ENCODE data around the gene TIPRL.
"Not testable (repeated sequence)": the region's sequence is repeated elsewhere in the genome, so short reads cannot be mapped to it uniquely, and the experiment has no call there.

Gene TIPRL

DNA sequence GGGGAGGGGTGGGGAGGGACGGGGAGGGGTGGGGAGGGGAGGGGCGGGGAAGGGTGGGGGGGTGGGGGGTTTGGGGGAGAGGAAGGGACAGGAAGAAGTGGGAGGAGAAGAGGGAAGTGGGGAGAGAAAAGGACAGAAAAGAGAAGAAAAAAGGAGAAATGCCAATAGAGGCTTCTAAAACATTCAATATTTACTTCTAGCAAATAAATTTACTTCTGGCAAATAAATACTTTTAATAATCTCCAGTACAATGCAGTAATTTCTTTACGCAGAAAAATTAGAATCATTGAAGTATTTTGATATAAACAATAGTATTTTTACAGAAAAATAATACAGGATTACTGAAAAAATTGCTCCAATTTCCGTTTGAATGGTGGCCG, 32.6 kb upstream of the TIPRL start:
- Histone ChIP-seq H3K9me3 (ENCODE audit: control extremely low read depth in 1 of 5, control insufficient read depth in 4 of 5, insufficient read depth in 2 of 5, low read depth in 1 of 5, low read length in 4 of 5) (no peaks in the 10 kb centered on the region), H3K27ac (ENCODE audit: insufficient read depth in 1 of 2, low read depth in 1 of 2, low read length in 2 of 2, poor library complexity in 1 of 2, severe bottlenecking in 2 of 2) (no peak overlapping the region), H3K4me3 (ENCODE audit: control insufficient read depth in 1 of 7, extremely low read depth in 1 of 7, insufficient read depth in 4 of 7, low read depth in 2 of 7, low read length in 6 of 7) (peak overlapping the region in 1 of 7 experiments; percentile 45), H3K27me3 (replicated peaks in 2 of 5; ENCODE audit: control insufficient read depth in 4 of 5, insufficient read depth in 5 of 5, low read length in 4 of 5) (no peaks in the 10 kb centered on the region), H3K36me3 (ENCODE audit: control insufficient read depth in 4 of 4, insufficient read depth in 4 of 4, low read length in 3 of 4) (no peaks in the 10 kb centered on the region), H3K4me1 (ENCODE audit: control extremely low read depth in 1 of 4, control insufficient read depth in 4 of 4, insufficient read depth in 4 of 4, low read length in 3 of 4) (peaks cover 0 to 14% (median 12%) of the 10 kb centered on the region in 4 experiments)
- WGBS (ENCODE audit: insufficient coverage) = no CpG with 5 or more reads among the region's 5 CpGs
- ChIA-PET CTCF (interaction anchor here (1.2 to 2.2 kb wide), 6 partner anchors 14 to 64 kb away, joined by 3 to 12 read pairs (median 6); no protein-coding TSS in a partner anchor), POLR2A (no interaction called here)
- no peak for DNase-seq

- Histone ChIP-seq H3K36me3 (ENCODE audit: control insufficient read depth in 4 of 4, insufficient read depth in 4 of 4, low read length in 3 of 4) (no peaks in the 10 kb centered on the region), H3K27me3 (replicated peaks in 2 of 5; ENCODE audit: control insufficient read depth in 4 of 5, insufficient read depth in 5 of 5, low read length in 4 of 5) (no peaks in the 10 kb centered on the region), H3K4me3 (ENCODE audit: control insufficient read depth in 1 of 7, extremely low read depth in 1 of 7, insufficient read depth in 4 of 7, low read depth in 2 of 7, low read length in 6 of 7) (no peak overlapping the region), H3K27ac (ENCODE audit: insufficient read depth in 1 of 2, low read depth in 1 of 2, low read length in 2 of 2, poor library complexity in 1 of 2, severe bottlenecking in 2 of 2) (no peak overlapping the region), H3K4me1 (ENCODE audit: control extremely low read depth in 1 of 4, control insufficient read depth in 4 of 4, insufficient read depth in 4 of 4, low read length in 3 of 4) (peaks cover 0 to 14% (median 11%) of the 10 kb centered on the region in 4 experiments), H3K9me3 (ENCODE audit: control extremely low read depth in 1 of 5, control insufficient read depth in 4 of 5, insufficient read depth in 2 of 5, low read depth in 1 of 5, low read length in 4 of 5) (no peaks in the 10 kb centered on the region)
- CTCF ChIA-PET = interaction anchor here (0.8 to 2.2 kb wide), 5 partner anchors 8 to 432 kb away, joined by 3 to 8 read pairs (median 3); no protein-coding TSS in a partner anchor
- 89% methylated on average over 7 of the region's 11 CpGs for WGBS (ENCODE audit: insufficient coverage)
- POLR2A ChIA-PET = no interaction called here
- DNase-seq = no peak
Observed at GRCh38 chr1:168146626-168147025, 32.1 kb upstream of the TIPRL start.

DNA sequence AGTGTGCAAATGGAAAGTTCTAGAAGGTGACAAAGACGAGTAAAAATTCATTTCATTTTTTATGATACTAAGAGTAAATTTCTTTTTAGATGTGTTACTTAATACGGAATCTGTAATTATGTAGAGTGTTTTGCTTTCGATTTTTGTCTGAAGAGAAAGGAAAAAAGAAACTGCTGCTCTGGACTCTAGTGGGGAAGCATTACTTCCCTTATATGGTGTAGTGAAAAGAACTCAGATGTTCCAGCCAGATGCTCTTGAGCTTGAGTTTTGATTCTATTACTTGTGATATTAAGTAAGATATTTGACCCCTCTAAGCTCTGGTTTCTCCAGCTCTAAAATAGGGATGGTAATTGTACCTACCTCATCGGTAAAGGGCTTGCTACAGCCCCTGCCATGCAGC, 29.8 kb upstream of the TIPRL start:
- DNase-seq = peak in 2 of 3 donors; percentile 57 to 68
- no CpG with 5 or more reads among the region's 4 CpGs for WGBS (ENCODE audit: insufficient coverage)
- no peaks in the 10 kb centered on the region for H3K36me3 ChIP-seq (ENCODE audit: control insufficient read depth in 4 of 4, insufficient read depth in 4 of 4, low read length in 3 of 4)
- ChIA-PET POLR2A (no interaction called here), CTCF (no interaction called here)
- H3K9me3 ChIP-seq (ENCODE audit: control extremely low read depth in 1 of 5, control insufficient read depth in 4 of 5, insufficient read depth in 2 of 5, low read depth in 1 of 5, low read length in 4 of 5) = peaks cover 0 to under 1% (median 0%) of the 10 kb centered on the region in 5 experiments
- H3K27ac ChIP-seq (ENCODE audit: insufficient read depth in 1 of 2, low read depth in 1 of 2, low read length in 2 of 2, poor library complexity in 1 of 2, severe bottlenecking in 2 of 2) = peak overlapping the region in 1 of 2 experiments; percentile 14
- H3K27me3 ChIP-seq (replicated peaks in 2 of 5; ENCODE audit: control insufficient read depth in 4 of 5, insufficient read depth in 5 of 5, low read length in 4 of 5) = no peaks in the 10 kb centered on the region
- peak overlapping the region in 2 of 7 experiments; percentile 19 to 53 for H3K4me3 ChIP-seq (ENCODE audit: control insufficient read depth in 1 of 7, extremely low read depth in 1 of 7, insufficient read depth in 4 of 7, low read depth in 2 of 7, low read length in 6 of 7)
- H3K4me1 ChIP-seq (ENCODE audit: control extremely low read depth in 1 of 4, control insufficient read depth in 4 of 4, insufficient read depth in 4 of 4, low read length in 3 of 4) = peaks cover 0 to 14% (median 9%) of the 10 kb centered on the region in 4 experiments

DNA sequence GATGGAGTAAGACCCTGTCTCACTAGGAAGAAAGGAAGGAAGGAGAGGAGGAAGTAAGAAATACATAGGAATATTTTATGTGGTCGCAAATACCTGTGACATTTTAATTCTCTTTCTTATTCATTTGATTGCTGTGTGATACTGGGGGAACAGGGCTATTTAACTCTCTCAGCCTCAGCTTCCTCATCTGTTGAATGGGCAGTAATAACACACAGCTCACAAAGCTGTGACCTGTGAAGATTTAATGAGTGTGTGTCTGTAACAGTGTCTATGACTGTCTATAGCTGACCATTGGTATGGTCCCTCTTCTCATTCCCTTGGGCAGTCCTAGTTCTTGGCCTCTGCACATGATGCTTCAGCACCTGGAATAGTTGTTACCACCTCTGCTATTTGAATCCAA, 28.5 kb upstream of the TIPRL start:
- CTCF ChIA-PET = interaction anchor here (0.9 kb wide), 1 partner anchor 8 kb away, joined by 3 read pairs; no protein-coding TSS in a partner anchor
- peaks cover 0 to 2% (median 0%) of the 10 kb centered on the region in 5 experiments for H3K9me3 ChIP-seq (ENCODE audit: control extremely low read depth in 1 of 5, control insufficient read depth in 4 of 5, insufficient read depth in 2 of 5, low read depth in 1 of 5, low read length in 4 of 5)
- WGBS (ENCODE audit: insufficient coverage) = 100% methylated on average over 1 of the region's 1 CpG
- no peak overlapping the region for H3K27ac ChIP-seq (ENCODE audit: insufficient read depth in 1 of 2, low read depth in 1 of 2, low read length in 2 of 2, poor library complexity in 1 of 2, severe bottlenecking in 2 of 2)
- DNase-seq = no peak
- H3K36me3 ChIP-seq (ENCODE audit: control insufficient read depth in 4 of 4, insufficient read depth in 4 of 4, low read length in 3 of 4) = no peaks in the 10 kb centered on the region
- POLR2A ChIA-PET = no interaction called here
- no peaks in the 10 kb centered on the region for H3K27me3 ChIP-seq (replicated peaks in 2 of 5; ENCODE audit: control insufficient read depth in 4 of 5, insufficient read depth in 5 of 5, low read length in 4 of 5)
- peaks cover 0 to 12% (median 7%) of the 10 kb centered on the region in 4 experiments for H3K4me1 ChIP-seq (ENCODE audit: control extremely low read depth in 1 of 4, control insufficient read depth in 4 of 4, insufficient read depth in 4 of 4, low read length in 3 of 4)
- H3K4me3 ChIP-seq (ENCODE audit: control insufficient read depth in 1 of 7, extremely low read depth in 1 of 7, insufficient read depth in 4 of 7, low read depth in 2 of 7, low read length in 6 of 7) = no peak overlapping the region

DNA sequence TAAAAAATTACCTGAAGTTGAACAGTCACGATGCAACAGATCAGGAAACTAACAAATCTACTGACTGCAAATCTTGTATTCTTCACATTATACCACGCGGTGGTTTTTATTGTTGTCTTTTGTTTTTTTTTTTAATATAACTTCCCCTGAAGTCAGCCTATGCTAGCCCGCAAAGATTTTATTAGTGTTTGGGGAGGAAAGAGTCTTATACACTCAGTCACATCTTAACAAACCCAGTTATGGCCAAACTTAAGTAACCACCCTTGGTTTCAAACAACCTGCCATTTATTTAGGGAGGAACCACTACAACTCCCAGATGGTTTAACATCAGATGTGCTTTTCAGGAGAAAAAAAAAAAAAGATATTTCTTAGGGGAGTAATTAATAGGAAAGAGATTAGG, 26.8 kb upstream of the TIPRL start:
- Histone ChIP-seq H3K9me3 (ENCODE audit: control extremely low read depth in 1 of 5, control insufficient read depth in 4 of 5, insufficient read depth in 2 of 5, low read depth in 1 of 5, low read length in 4 of 5) (peaks cover 0 to 3% (median 2%) of the 10 kb centered on the region in 5 experiments), H3K4me3 (ENCODE audit: control insufficient read depth in 1 of 7, extremely low read depth in 1 of 7, insufficient read depth in 4 of 7, low read depth in 2 of 7, low read length in 6 of 7) (no peak overlapping the region), H3K27ac (ENCODE audit: insufficient read depth in 1 of 2, low read depth in 1 of 2, low read length in 2 of 2, poor library complexity in 1 of 2, severe bottlenecking in 2 of 2) (no peak overlapping the region), H3K4me1 (ENCODE audit: control extremely low read depth in 1 of 4, control insufficient read depth in 4 of 4, insufficient read depth in 4 of 4, low read length in 3 of 4) (no peaks in the 10 kb centered on the region), H3K27me3 (replicated peaks in 2 of 5; ENCODE audit: control insufficient read depth in 4 of 5, insufficient read depth in 5 of 5, low read length in 4 of 5) (no peaks in the 10 kb centered on the region), H3K36me3 (ENCODE audit: control insufficient read depth in 4 of 4, insufficient read depth in 4 of 4, low read length in 3 of 4) (no peaks in the 10 kb centered on the region)
- CTCF ChIA-PET = interaction anchor here (0.7 to 0.8 kb wide), 2 partner anchors 12 to 17 kb away, joined by 3 to 4 read pairs; no protein-coding TSS in a partner anchor
- WGBS (ENCODE audit: insufficient coverage) = 100% methylated on average over 1 of the region's 4 CpGs
- DNase-seq = no peak
- POLR2A ChIA-PET = no interaction called here

DNA sequence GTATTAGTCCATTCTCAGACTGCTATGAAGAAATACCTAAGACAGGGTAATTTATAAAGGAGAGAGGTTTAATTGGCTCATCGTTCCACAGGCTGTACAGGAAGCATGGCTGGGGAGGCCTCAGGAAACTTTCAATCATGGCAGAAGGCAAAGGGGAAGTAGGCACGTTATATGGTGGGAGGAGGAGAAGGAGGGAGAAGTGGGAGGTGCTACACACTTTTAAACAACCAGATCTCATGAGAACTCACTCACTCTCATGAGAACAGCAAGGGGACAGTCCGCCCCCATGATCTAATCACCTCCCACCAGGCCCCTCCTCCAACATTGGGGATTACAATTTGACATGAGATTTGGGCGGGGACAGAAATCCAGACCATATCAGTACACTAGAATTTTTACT, 24.1 kb upstream of the TIPRL start:
- H3K27me3 ChIP-seq (replicated peaks in 2 of 5; ENCODE audit: control insufficient read depth in 4 of 5, insufficient read depth in 5 of 5, low read length in 4 of 5); H3K4me3 ChIP-seq (ENCODE audit: control insufficient read depth in 1 of 7, extremely low read depth in 1 of 7, insufficient read depth in 4 of 7, low read depth in 2 of 7, low read length in 6 of 7); H3K27ac ChIP-seq (ENCODE audit: insufficient read depth in 1 of 2, low read depth in 1 of 2, low read length in 2 of 2, poor library complexity in 1 of 2, severe bottlenecking in 2 of 2); CTCF ChIA-PET; H3K4me1 ChIP-seq (ENCODE audit: control extremely low read depth in 1 of 4, control insufficient read depth in 4 of 4, insufficient read depth in 4 of 4, low read length in 3 of 4); POLR2A ChIA-PET; H3K36me3 ChIP-seq (ENCODE audit: control insufficient read depth in 4 of 4, insufficient read depth in 4 of 4, low read length in 3 of 4): not testable (repeated sequence)
- DNase-seq = peak in 2 of 3 donors; percentile 41 to 45
- WGBS (ENCODE audit: insufficient coverage) = 70% methylated on average over 3 of the region's 4 CpGs
- H3K9me3 ChIP-seq (ENCODE audit: control extremely low read depth in 1 of 5, control insufficient read depth in 4 of 5, insufficient read depth in 2 of 5, low read depth in 1 of 5, low read length in 4 of 5) = peaks cover 0 to 10% (median 6%) of the 10 kb centered on the region in 5 experiments

GRCh38 chr1:168155910-168156309, 22.9 kb upstream of the TIPRL start:
- no peak for DNase-seq
- H3K36me3 ChIP-seq (ENCODE audit: control insufficient read depth in 4 of 4, insufficient read depth in 4 of 4, low read length in 3 of 4) = no peaks in the 10 kb centered on the region
- no peaks in the 10 kb centered on the region for H3K27me3 ChIP-seq (replicated peaks in 2 of 5; ENCODE audit: control insufficient read depth in 4 of 5, insufficient read depth in 5 of 5, low read length in 4 of 5)
- H3K9me3 ChIP-seq (ENCODE audit: control extremely low read depth in 1 of 5, control insufficient read depth in 4 of 5, insufficient read depth in 2 of 5, low read depth in 1 of 5, low read length in 4 of 5) = peaks cover 0 to 16% (median 7%) of the 10 kb centered on the region in 5 experiments
- H3K4me1 ChIP-seq (ENCODE audit: control extremely low read depth in 1 of 4, control insufficient read depth in 4 of 4, insufficient read depth in 4 of 4, low read length in 3 of 4) = no peaks in the 10 kb centered on the region
- CTCF ChIA-PET = no interaction called here
- no peak overlapping the region for H3K4me3 ChIP-seq (ENCODE audit: control insufficient read depth in 1 of 7, extremely low read depth in 1 of 7, insufficient read depth in 4 of 7, low read depth in 2 of 7, low read length in 6 of 7)
- POLR2A ChIA-PET = no interaction called here
- no peak overlapping the region for H3K27ac ChIP-seq (ENCODE audit: insufficient read depth in 1 of 2, low read depth in 1 of 2, low read length in 2 of 2, poor library complexity in 1 of 2, severe bottlenecking in 2 of 2)
- WGBS (ENCODE audit: insufficient coverage) = no CpG with 5 or more reads among the region's 4 CpGs
